Epidermal melanocyte (primary cell): Measurements from ENCODE around the gene ZNF273.
"Not testable (repeated sequence)": the region's sequence is repeated elsewhere in the genome, so short reads cannot be mapped to it uniquely, and the experiment has no call there.

Source experiments
- DNase-seq: peaks from one replicate; pipeline ENCODE4 v3.0.0; 2011; ENCODE audit warnings: low spot score; ENCODE audit not compliant: insufficient read length

Gene ZNF273

GRCh38 chr7:64944667-64945502, 41.8 kb downstream of the ZNF273 start:
- DNase-seq: not testable (repeated sequence)

- DNase-seq: no peak
Observed at GRCh38 chr7:64945503-64946175, 42.6 kb downstream of the ZNF273 start.

GRCh38 chr7:64946772-64947171, 43.7 kb downstream of the ZNF273 start:
- DNase-seq: no peak

GRCh38 chr7:64947252-64948000, 44.4 kb downstream of the ZNF273 start:
- no peak for DNase-seq

GRCh38 chr7:64948774-64949173, 45.7 kb downstream of the ZNF273 start:
- not testable (repeated sequence) for DNase-seq

GRCh38 chr7:64950673-64951072, 47.6 kb downstream of the ZNF273 start:
- DNase-seq: not testable (repeated sequence)

GRCh38 chr7:64951250-64951848, 48.3 kb downstream of the ZNF273 start:
- DNase-seq: peak; percentile 69

GRCh38 chr7:64959072-64959747, 56.1 kb downstream of the ZNF273 start:
- no peak for DNase-seq

- no peak for DNase-seq
Observed at GRCh38 chr7:64965594-64965993, 62.5 kb downstream of the ZNF273 start.

GRCh38 chr7:64978497-64979203, 75.6 kb downstream of the ZNF273 start:
- DNase-seq: no peak
